ENCODE measurements around the gene ZNF286A. TPM values are rescaled to one million over a fixed set of nuclear protein-coding genes. Genes with fewer than 3 reads are reported as not detected.
"Not testable (repeated sequence)": the region's sequence is repeated elsewhere in the genome, so short reads cannot be mapped to it uniquely, and the experiment has no call there.

ZNF286A gene
- polyA plus RNA-seq, 3 donors = 2.3 to 3.2 (median 2.9) TPM

DNA sequence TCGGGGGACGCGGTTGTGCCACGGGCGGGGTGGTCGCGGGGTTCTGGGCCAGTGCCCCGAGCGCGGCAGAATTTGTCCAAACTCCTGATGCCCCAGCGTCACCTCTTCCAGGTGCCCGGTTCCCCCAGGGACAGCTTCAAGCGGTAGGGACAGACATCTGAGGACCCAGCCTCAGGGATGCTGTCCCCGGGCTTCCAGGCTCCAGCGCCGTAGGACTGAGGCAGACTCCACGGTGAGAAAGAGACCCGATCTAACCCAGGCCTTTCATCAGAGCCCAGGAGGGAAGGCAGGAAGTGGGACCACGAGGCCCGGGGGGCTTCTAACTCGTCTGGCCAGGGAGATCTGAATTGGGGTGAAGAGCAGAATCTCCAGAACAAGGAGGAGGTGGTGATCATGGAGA, 385 bp downstream of the ZNF286A start:
- peak overlapping the region; percentile 44 for H3K9ac ChIP-seq (ENCODE audit: insufficient read depth, low read length, poor library complexity, severe bottlenecking)
- H3K27me3 ChIP-seq (ENCODE audit: control insufficient read depth in 2 of 2, insufficient read depth in 2 of 2, low read length in 2 of 2); H3K4me2 ChIP-seq (replicated peaks; ENCODE audit: extremely low read depth, low read length, poor library complexity, severe bottlenecking); DNase-seq; H3K9me3 ChIP-seq (replicated peaks in 1 of 2; ENCODE audit: control insufficient read depth in 1 of 2, insufficient read depth in 1 of 2, low read length in 2 of 2); intact Hi-C loops (cut with micrococcal nuclease); H3K4me1 Mint-ChIP-seq; H4K20me1 ChIP-seq (ENCODE audit: insufficient read depth, low read length); H3K36me3 Mint-ChIP-seq; H3K27me3 Mint-ChIP-seq (ENCODE audit: low read depth in 3 of 3); H3K79me2 ChIP-seq (ENCODE audit: insufficient read depth, low read length); H3K9me3 Mint-ChIP-seq; H3K36me3 ChIP-seq (replicated peaks in 1 of 2; ENCODE audit: control insufficient read depth in 1 of 2, insufficient read depth in 2 of 2, low read length in 2 of 2); H3K4me1 ChIP-seq (ENCODE audit: control insufficient read depth in 1 of 2, insufficient read depth in 2 of 2, low read length in 2 of 2); H3K27ac ChIP-seq (ENCODE audit: low read depth in 1 of 2, low read length in 2 of 2): not testable (repeated sequence)
- Mint-ChIP-seq H3K4me3 (peak overlapping the region; percentile 98 to 99), H3K27ac (peak overlapping the region in 2 of 7 donors; percentile 73 to 85)
- peak overlapping the region; percentile 72 for H2AFZ ChIP-seq (ENCODE audit: insufficient read depth, low read depth, low read length, poor library complexity, severe bottlenecking)
- no CpG with 5 or more reads among the region's 21 CpGs for WGBS (ENCODE audit: insufficient coverage)
- peak overlapping the region; percentile 50 to 69 (median 51) for H3K4me3 ChIP-seq (replicated peaks in 1 of 3; ENCODE audit: low read depth in 2 of 3, low read length in 3 of 3)

DNA sequence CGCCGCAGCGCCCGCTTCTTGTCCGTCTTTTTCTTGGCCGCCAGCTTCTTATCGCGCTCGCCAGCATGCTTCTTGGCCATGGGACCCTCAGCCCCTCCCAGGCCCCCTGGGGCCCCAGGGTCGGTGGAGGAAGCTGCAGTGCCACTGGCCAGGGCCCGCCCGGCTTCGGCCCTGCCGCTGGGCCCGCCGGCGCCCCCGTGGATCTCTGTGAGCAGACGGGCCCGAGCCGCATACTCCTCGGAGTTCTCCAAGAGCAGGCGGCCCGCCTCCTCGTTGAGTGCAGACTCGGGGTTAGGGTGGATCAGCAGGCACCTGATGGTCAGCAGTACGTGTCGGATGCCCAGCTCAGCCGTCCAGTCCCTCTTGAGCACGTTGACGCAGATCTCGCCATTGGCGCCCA, 4.7 kb downstream of the ZNF286A start:
- H3K36me3 Mint-ChIP-seq = peaks cover 16% of the 10 kb centered on the region in 2 donors
- H3K27me3 ChIP-seq (ENCODE audit: control insufficient read depth in 2 of 2, insufficient read depth in 2 of 2, low read length in 2 of 2); H3K27ac ChIP-seq (ENCODE audit: low read depth in 1 of 2, low read length in 2 of 2); H3K4me3 Mint-ChIP-seq; H3K9ac ChIP-seq (ENCODE audit: insufficient read depth, low read length, poor library complexity, severe bottlenecking); H3K27ac Mint-ChIP-seq; H3K4me1 Mint-ChIP-seq; H3K4me3 ChIP-seq (replicated peaks in 1 of 3; ENCODE audit: low read depth in 2 of 3, low read length in 3 of 3); H4K20me1 ChIP-seq (ENCODE audit: insufficient read depth, low read length); intact Hi-C loops (cut with micrococcal nuclease); H3K27me3 Mint-ChIP-seq (ENCODE audit: low read depth in 3 of 3); H3K4me1 ChIP-seq (ENCODE audit: control insufficient read depth in 1 of 2, insufficient read depth in 2 of 2, low read length in 2 of 2); H3K79me2 ChIP-seq (ENCODE audit: insufficient read depth, low read length); DNase-seq; H2AFZ ChIP-seq (ENCODE audit: insufficient read depth, low read depth, low read length, poor library complexity, severe bottlenecking); H3K4me2 ChIP-seq (replicated peaks; ENCODE audit: extremely low read depth, low read length, poor library complexity, severe bottlenecking): not testable (repeated sequence)
- Histone ChIP-seq H3K36me3 (replicated peaks in 1 of 2; ENCODE audit: control insufficient read depth in 1 of 2, insufficient read depth in 2 of 2, low read length in 2 of 2) (peaks cover 0 to 10% of the 10 kb centered on the region in 2 donors), H3K9me3 (replicated peaks in 1 of 2; ENCODE audit: control insufficient read depth in 1 of 2, insufficient read depth in 1 of 2, low read length in 2 of 2) (peaks cover 15 to 17% of the 10 kb centered on the region in 2 donors)
- H3K9me3 Mint-ChIP-seq = peaks cover 10 to 29% (median 25%) of the 10 kb centered on the region in 7 donors
- 97% methylated on average over 15 of the region's 33 CpGs for WGBS (ENCODE audit: insufficient coverage)

DNA sequence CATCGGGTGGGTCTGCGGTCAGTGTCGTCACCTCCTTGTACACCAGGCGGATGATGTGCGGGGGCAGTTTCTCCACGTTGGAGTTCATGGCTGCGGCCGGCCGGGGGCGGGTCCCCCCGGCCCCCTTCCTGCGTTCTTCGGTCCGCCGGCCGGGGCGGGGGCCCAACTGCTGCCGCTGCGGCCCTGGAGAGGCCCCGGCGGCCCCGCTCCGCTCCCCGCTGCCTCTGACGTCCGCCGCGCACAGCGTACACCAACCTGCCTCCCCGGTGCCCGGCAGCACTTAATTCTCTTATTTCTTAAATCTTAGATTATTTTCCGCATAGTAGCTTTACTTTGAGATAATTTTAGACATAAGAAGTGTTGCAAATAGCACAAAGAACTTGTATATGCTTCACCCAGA, 5.3 kb downstream of the ZNF286A start:
- H3K4me3 ChIP-seq (replicated peaks in 1 of 3; ENCODE audit: low read depth in 2 of 3, low read length in 3 of 3); H3K4me1 ChIP-seq (ENCODE audit: control insufficient read depth in 1 of 2, insufficient read depth in 2 of 2, low read length in 2 of 2); H3K27me3 ChIP-seq (ENCODE audit: control insufficient read depth in 2 of 2, insufficient read depth in 2 of 2, low read length in 2 of 2); H3K9ac ChIP-seq (ENCODE audit: insufficient read depth, low read length, poor library complexity, severe bottlenecking); H3K27ac Mint-ChIP-seq; H3K4me2 ChIP-seq (replicated peaks; ENCODE audit: extremely low read depth, low read length, poor library complexity, severe bottlenecking); H3K4me3 Mint-ChIP-seq; H3K27me3 Mint-ChIP-seq (ENCODE audit: low read depth in 3 of 3); H2AFZ ChIP-seq (ENCODE audit: insufficient read depth, low read depth, low read length, poor library complexity, severe bottlenecking); intact Hi-C loops (cut with micrococcal nuclease); H4K20me1 ChIP-seq (ENCODE audit: insufficient read depth, low read length); DNase-seq; H3K4me1 Mint-ChIP-seq; H3K79me2 ChIP-seq (ENCODE audit: insufficient read depth, low read length); H3K27ac ChIP-seq (ENCODE audit: low read depth in 1 of 2, low read length in 2 of 2): not testable (repeated sequence)
- H3K9me3 Mint-ChIP-seq = peaks cover 10 to 30% (median 25%) of the 10 kb centered on the region in 7 donors
- H3K36me3 Mint-ChIP-seq = peaks cover 16 to 19% of the 10 kb centered on the region in 2 donors
- whole genome bisulfite sequencing (ENCODE audit: insufficient coverage) = 99% methylated on average over 23 of the region's 32 CpGs
- Histone ChIP-seq H3K36me3 (replicated peaks in 1 of 2; ENCODE audit: control insufficient read depth in 1 of 2, insufficient read depth in 2 of 2, low read length in 2 of 2) (peaks cover 0 to 10% of the 10 kb centered on the region in 2 donors), H3K9me3 (replicated peaks in 1 of 2; ENCODE audit: control insufficient read depth in 1 of 2, insufficient read depth in 1 of 2, low read length in 2 of 2) (peaks cover 15 to 17% of the 10 kb centered on the region in 2 donors)

DNA sequence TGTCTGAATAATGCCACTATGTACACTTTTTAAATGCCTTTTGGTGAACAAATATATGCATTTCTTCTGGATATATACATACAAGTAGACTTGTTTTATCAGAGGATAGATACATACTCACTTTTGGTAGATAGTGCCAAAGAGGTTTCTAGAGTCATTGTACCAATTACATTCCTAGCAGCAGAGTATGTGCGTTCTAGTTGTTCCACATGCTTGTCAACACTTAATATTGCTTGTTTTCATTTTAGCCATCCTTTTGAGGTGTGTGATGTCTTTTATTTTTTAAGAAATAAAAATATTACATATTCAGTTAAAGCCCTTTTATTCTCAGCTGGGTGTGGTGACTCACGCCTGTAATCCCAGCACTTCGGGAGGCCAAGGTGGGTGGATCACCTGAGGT, 9.3 kb downstream of the ZNF286A start:
- peaks cover 0 to 10% of the 10 kb centered on the region in 2 donors for H3K36me3 ChIP-seq (replicated peaks in 1 of 2; ENCODE audit: control insufficient read depth in 1 of 2, insufficient read depth in 2 of 2, low read length in 2 of 2)
- peaks cover 18% of the 10 kb centered on the region in 2 donors for H3K9me3 ChIP-seq (replicated peaks in 1 of 2; ENCODE audit: control insufficient read depth in 1 of 2, insufficient read depth in 1 of 2, low read length in 2 of 2)
- H3K27me3 ChIP-seq (ENCODE audit: control insufficient read depth in 2 of 2, insufficient read depth in 2 of 2, low read length in 2 of 2); H3K79me2 ChIP-seq (ENCODE audit: insufficient read depth, low read length); H3K4me3 Mint-ChIP-seq; H3K27ac ChIP-seq (ENCODE audit: low read depth in 1 of 2, low read length in 2 of 2); H3K4me1 Mint-ChIP-seq; H3K4me1 ChIP-seq (ENCODE audit: control insufficient read depth in 1 of 2, insufficient read depth in 2 of 2, low read length in 2 of 2); DNase-seq; H3K4me3 ChIP-seq (replicated peaks in 1 of 3; ENCODE audit: low read depth in 2 of 3, low read length in 3 of 3); H3K27ac Mint-ChIP-seq; H3K9ac ChIP-seq (ENCODE audit: insufficient read depth, low read length, poor library complexity, severe bottlenecking); H2AFZ ChIP-seq (ENCODE audit: insufficient read depth, low read depth, low read length, poor library complexity, severe bottlenecking); H3K4me2 ChIP-seq (replicated peaks; ENCODE audit: extremely low read depth, low read length, poor library complexity, severe bottlenecking); H3K27me3 Mint-ChIP-seq (ENCODE audit: low read depth in 3 of 3); intact Hi-C loops (cut with micrococcal nuclease); H4K20me1 ChIP-seq (ENCODE audit: insufficient read depth, low read length): not testable (repeated sequence)
- peaks cover 10 to 45% (median 37%) of the 10 kb centered on the region in 7 donors for H3K9me3 Mint-ChIP-seq
- WGBS (ENCODE audit: insufficient coverage) = no CpG with 5 or more reads among the region's 3 CpGs
- peaks cover 19 to 23% of the 10 kb centered on the region in 2 donors for H3K36me3 Mint-ChIP-seq

Data from CD14-positive monocyte (primary cell).